Activated CD8-positive, alpha-beta memory T cell treated with anti-CD3 and anti-CD28 coated beads, Interleukin-2, amount 50 U/mL, for 1 hour (primary cell): Measurements from ENCODE around the gene PRKCI.
"Not testable (repeated sequence)": the region's sequence is repeated elsewhere in the genome, so short reads cannot be mapped to it uniquely, and the experiment has no call there.

Experiments used
- DNase-seq: peaks from one replicate; pipeline ENCODE4 v3.0.0-alpha.2; 2020; ENCODE audit errors: extremely low read depth

Gene PRKCI

GRCh38 chr3:170342273-170342672 lies 120.0 kb downstream of the PRKCI start:
- not testable (repeated sequence) for DNase-seq

- DNase-seq, result not testable (repeated sequence)
Measured at GRCh38 chr3:170343859-170344258, 121.6 kb downstream of the PRKCI start.

- no peak for DNase-seq
Measured at GRCh38 chr3:170344971-170345370, 122.7 kb downstream of the PRKCI start.

- no peak for DNase-seq
Measured at GRCh38 chr3:170346481-170347392, 124.5 kb downstream of the PRKCI start.

- DNase-seq, result no peak
Measured at GRCh38 chr3:170350515-170351413, 128.5 kb downstream of the PRKCI start.

- DNase-seq, result no peak
Measured at GRCh38 chr3:170352936-170353335, 130.7 kb downstream of the PRKCI start.

- DNase-seq, result no peak
Measured at GRCh38 chr3:170353485-170353884, 131.3 kb downstream of the PRKCI start.

GRCh38 chr3:170354760-170355159 lies 132.5 kb downstream of the PRKCI start:
- DNase-seq, result no peak
